Glutamatergic neuron (in vitro differentiated cells): Measurements from ENCODE around the gene PICK1. TPM values are rescaled to one million over a fixed set of nuclear protein-coding genes. Genes with fewer than 3 reads are reported as not detected.

Source experiments
- DNase-seq: peaks from one replicate; pipeline ENCODE4 v3.0.0; 2022
- H3K27ac Mint-ChIP-seq: one replicate; pipeline ENCODE4 v1.8.0; 2020; ENCODE audit warnings: mild to moderate bottlenecking, mixed read lengths, inconsistent platforms; ENCODE audit not compliant: unreplicated experiment
- H3K27me3 Mint-ChIP-seq: one replicate; pipeline ENCODE4 v1.8.0; 2020; ENCODE audit warnings: mild to moderate bottlenecking, moderate library complexity, mixed read lengths, inconsistent platforms; ENCODE audit not compliant: unreplicated experiment
- H3K36me3 Mint-ChIP-seq: one replicate; pipeline ENCODE4 v1.8.0; 2020; ENCODE audit warnings: mild to moderate bottlenecking, mixed read lengths, inconsistent platforms; ENCODE audit not compliant: unreplicated experiment
- H3K4me1 Mint-ChIP-seq: one replicate; pipeline ENCODE4 v1.8.0; 2020; ENCODE audit warnings: mild to moderate bottlenecking, low read depth, mixed read lengths, inconsistent platforms; ENCODE audit not compliant: unreplicated experiment
- H3K4me3 Mint-ChIP-seq: one replicate; pipeline ENCODE4 v1.8.0; 2020; ENCODE audit warnings: mild to moderate bottlenecking, mixed read lengths, inconsistent platforms; ENCODE audit not compliant: unreplicated experiment
- H3K9me3 Mint-ChIP-seq: one replicate; pipeline ENCODE4 v1.8.0; 2020; ENCODE audit warnings: mild to moderate bottlenecking, moderate library complexity, mixed read lengths, inconsistent platforms; ENCODE audit not compliant: unreplicated experiment
- total RNA-seq: library from RNA; stranded (reverse); fragmentation: NEBNext Ultra II Directional; extraction: Animal tissue kit (Norgen Biotek cat#: 25700); gene quantifications from one replicate; pipeline ENCODE4 v1.2.1, GENCODE V29; 2021; ENCODE audit not compliant: unreplicated experiment
- TF ChIP-seq, protein P1 (sequence below): fragments of 200-600 bp; sonication (generic); IDR thresholded peaks from one replicate; pipeline ENCODE4 v1.5.0; 2021; ENCODE audit not compliant: partially characterized antibody, unreplicated experiment

The PICK1 gene
- total RNA-seq, 1 donor from 2014 or later = 44.8 TPM

- H3K4me1 Mint-ChIP-seq = peaks cover 11% of the 10 kb centered on the region
- no peak for DNase-seq
- peaks cover 5% of the 10 kb centered on the region for H3K27me3 Mint-ChIP-seq
- TF ChIP-seq, protein P1, sequence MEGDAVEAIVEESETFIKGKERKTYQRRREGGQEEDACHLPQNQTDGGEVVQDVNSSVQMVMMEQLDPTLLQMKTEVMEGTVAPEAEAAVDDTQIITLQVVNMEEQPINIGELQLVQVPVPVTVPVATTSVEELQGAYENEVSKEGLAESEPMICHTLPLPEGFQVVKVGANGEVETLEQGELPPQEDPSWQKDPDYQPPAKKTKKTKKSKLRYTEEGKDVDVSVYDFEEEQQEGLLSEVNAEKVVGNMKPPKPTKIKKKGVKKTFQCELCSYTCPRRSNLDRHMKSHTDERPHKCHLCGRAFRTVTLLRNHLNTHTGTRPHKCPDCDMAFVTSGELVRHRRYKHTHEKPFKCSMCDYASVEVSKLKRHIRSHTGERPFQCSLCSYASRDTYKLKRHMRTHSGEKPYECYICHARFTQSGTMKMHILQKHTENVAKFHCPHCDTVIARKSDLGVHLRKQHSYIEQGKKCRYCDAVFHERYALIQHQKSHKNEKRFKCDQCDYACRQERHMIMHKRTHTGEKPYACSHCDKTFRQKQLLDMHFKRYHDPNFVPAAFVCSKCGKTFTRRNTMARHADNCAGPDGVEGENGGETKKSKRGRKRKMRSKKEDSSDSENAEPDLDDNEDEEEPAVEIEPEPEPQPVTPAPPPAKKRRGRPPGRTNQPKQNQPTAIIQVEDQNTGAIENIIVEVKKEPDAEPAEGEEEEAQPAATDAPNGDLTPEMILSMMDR = no peak
- H3K4me3 Mint-ChIP-seq = no peak overlapping the region
- no peaks in the 10 kb centered on the region for H3K36me3 Mint-ChIP-seq
- peak overlapping the region; percentile 64 for H3K27ac Mint-ChIP-seq
- H3K9me3 Mint-ChIP-seq = peaks cover 3% of the 10 kb centered on the region
These were observed 49.8 kb downstream of the PICK1 start for GRCh38 chr22:38106814-38107578.

DNA sequence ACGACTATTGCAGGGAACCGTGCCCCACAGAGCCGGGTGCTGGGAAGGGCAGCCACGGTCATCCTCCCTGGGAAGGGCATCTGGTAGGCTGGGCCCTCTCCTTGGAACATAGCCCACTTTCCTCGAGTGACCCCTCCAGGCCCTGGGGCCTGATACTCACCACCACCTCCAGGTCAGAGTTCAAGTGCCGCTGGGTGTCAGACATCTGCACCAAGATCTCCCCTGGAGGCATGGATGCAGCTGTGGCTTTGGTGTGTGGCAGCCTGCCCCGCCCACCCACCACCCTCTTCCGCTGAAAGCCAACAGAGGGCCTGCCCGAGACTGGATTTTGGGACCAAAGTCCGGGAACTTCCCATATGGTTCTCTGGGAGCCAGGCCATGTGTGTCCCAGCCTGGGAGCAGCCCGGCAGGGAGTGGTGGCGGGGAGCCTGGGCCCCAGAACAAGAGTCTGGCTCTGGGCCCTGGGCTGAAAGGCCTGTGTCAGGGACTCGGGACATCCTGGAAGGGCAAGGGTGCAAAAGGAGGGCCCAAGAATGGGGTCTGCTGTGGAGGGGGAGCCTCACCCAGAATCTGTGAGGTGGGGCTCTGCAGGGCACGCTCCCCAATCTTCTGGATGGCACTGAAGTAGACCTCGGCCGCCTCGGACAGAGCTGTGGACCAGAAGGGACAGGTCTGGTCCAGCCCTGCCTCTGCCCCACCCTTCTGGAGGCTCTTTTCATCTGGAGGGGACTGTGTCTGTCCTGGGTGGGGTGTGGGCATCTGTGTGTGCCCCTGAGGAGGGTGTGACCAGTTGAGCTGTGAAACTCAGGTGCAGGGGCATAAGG lies 50.7 kb downstream of the PICK1 start:
- H3K9me3 Mint-ChIP-seq = peaks cover 3% of the 10 kb centered on the region
- no peak for DNase-seq
- peaks cover 12% of the 10 kb centered on the region for H3K4me1 Mint-ChIP-seq
- peak overlapping the region; percentile 55 for H3K27ac Mint-ChIP-seq
- H3K36me3 Mint-ChIP-seq = no peaks in the 10 kb centered on the region
- peaks cover 7% of the 10 kb centered on the region for H3K27me3 Mint-ChIP-seq
- no peak overlapping the region for H3K4me3 Mint-ChIP-seq
- TF ChIP-seq, protein P1 = no peak

DNA sequence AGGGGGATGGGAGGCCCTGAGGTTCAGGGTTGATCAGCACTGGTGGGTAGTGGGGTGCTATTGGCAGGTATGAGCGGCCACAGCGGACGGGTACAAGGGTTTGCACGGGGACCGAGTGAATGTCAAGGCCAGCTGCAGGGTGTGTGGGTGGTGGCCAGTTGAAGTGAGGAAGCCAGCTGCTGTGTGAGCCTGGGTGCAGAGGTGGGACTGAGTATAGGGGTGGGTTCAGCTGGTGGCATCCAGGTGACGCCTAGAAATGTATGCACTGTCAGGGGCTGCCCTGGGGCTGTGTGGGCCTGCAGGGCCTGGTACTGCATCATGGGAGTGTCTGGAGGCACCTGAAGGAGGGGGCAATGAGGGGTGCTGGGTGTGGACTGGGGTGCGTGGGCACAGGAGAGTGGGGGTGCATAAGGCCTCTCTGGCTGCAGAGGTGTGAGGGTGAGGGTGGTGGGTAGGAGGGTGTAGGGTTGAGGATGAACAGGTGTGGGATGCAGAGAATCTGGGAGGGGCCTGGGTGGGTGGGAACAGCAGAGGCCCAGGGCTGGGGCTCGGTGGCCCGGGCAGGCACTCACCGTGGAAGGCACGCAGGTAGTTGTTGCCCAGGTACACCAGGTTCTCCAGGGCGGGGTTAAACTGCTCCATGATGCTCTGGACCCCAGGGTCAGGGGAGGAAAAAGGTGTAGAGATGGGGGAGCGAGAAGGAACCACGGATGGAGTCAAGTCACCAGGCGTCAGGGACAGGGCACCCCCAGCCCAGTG lies 51.5 kb downstream of the PICK1 start:
- Mint-ChIP-seq H3K4me3 (no peak overlapping the region), H3K27me3 (peaks cover 7% of the 10 kb centered on the region), H3K4me1 (peaks cover 11% of the 10 kb centered on the region), H3K27ac (no peak overlapping the region), H3K36me3 (no peaks in the 10 kb centered on the region), H3K9me3 (peaks cover 3% of the 10 kb centered on the region)
- no peak for DNase-seq
- TF ChIP-seq, protein P1 = no peak

DNA sequence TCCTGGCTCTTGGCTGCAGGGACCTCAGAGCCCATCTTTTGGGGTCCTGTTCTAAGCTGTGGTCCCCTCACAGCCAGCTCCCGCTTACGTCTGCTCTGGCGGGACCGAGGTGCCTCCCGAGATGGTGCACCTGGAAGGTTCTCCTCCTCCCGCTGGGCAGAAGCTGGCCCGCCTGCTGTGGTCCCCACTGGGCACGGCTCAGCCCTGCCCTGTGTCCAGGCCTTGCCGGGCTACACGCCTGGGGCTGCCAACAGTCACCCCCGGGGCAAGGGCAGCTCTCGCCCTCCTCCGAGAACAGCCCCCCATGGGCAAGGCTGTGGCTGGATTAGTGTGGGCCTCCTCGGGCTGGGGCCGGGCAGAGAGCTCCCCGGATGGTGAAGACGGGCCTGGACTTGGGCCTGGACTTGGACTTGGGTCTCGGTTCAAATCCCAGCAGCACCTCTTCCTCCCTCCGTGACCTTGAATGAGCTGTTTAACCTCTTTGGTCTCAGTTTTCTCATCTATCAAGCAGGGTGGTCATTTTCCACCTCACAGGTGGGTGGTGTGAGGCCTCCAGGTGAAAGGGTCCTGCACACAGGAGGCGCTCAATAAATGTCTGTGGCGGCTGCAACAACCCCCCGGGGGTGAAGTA lies 52.3 kb downstream of the PICK1 start:
- Mint-ChIP-seq H3K27me3 (peaks cover 9% of the 10 kb centered on the region), H3K9me3 (peaks cover 5% of the 10 kb centered on the region), H3K27ac (peak overlapping the region; percentile 38), H3K4me3 (no peak overlapping the region), H3K4me1 (peaks cover 8% of the 10 kb centered on the region), H3K36me3 (no peaks in the 10 kb centered on the region)
- peak; percentile 61 for DNase-seq
- TF ChIP-seq, protein P1 = no peak
